Camera-type eye (tissue), 1 donor: ENCODE measurements around the gene SRPK3. TPM values are rescaled to one million over a fixed set of nuclear protein-coding genes. Genes with fewer than 3 reads are reported as not detected.

ENCODE experiments used
- total RNA-seq: library from RNA; depleted of rRNA; stranded (reverse); fragments of >200 nt; gene quantifications from one replicate; pipeline ENCODE4 v1.2.3, GENCODE V29; 2014

The SRPK3 gene
- total RNA-seq: 6.9 TPM

GRCh38 chrX:153780678-153781427 lies at the start of gene SRPK3:
SRPK3 (plus strand) TSS chrX:153781041; CDS start chrX:153781087, 46 bp downstream.

GRCh38 chrX:153763989-153764755 lies 16.7 kb upstream of the SRPK3 start, which contains the start of gene PLXNB3:
PLXNB3 (plus strand) TSS chrX:153764249; CDS start chrX:153765536, 1,287 bp downstream.

GRCh38 chrX:153794018-153794896 lies 13.4 kb downstream of the SRPK3 start, which contains the start of the genes IDH3G and SSR4:
IDH3G (minus strand) TSS chrX:153794375; CDS start chrX:153794326, 49 bp downstream.
SSR4 (plus strand) TSS chrX:153794668; CDS start chrX:153794688, 20 bp downstream.

GRCh38 chrX:153829799-153830639 lies 49.2 kb downstream of the SRPK3 start, which contains the start of gene PDZD4:
PDZD4 (minus strand) TSS chrX:153830544; CDS start chrX:153830298, 246 bp downstream.

Other genes starting within 250 kb of the SRPK3 start
- 15.9 TPM for gene CCNQ, start 181.9 kb upstream of the SRPK3 start, total RNA-seq
- gene DUSP9, start 133.8 kb upstream of the SRPK3 start, total RNA-seq: not detected
- gene PNCK, start 107.2 kb upstream of the SRPK3 start, total RNA-seq: 29.3 TPM
- gene SLC6A8, start 93.1 kb upstream of the SRPK3 start, total RNA-seq: 44.7 TPM
- gene BCAP31, start 56.7 kb upstream of the SRPK3 start, total RNA-seq: 57.0 TPM
- 13.4 TPM for gene ABCD1, start 56.2 kb upstream of the SRPK3 start, total RNA-seq
- 7.3 TPM for gene PLXNB3, start 16.8 kb upstream of the SRPK3 start, total RNA-seq
- 54.5 TPM for gene IDH3G, start 13.3 kb downstream of the SRPK3 start, total RNA-seq
- 53.0 TPM for gene SSR4, start 13.6 kb downstream of the SRPK3 start, total RNA-seq
- 44.0 TPM for gene PDZD4, start 49.5 kb downstream of the SRPK3 start, total RNA-seq
- gene L1CAM, start 105.1 kb downstream of the SRPK3 start, total RNA-seq: 57.3 TPM
- gene AVPR2, start 123.6 kb downstream of the SRPK3 start, total RNA-seq: 0.99 TPM
- gene ARHGAP4, start 145.2 kb downstream of the SRPK3 start, total RNA-seq: 37.3 TPM
- 35.3 TPM for gene NAA10, start 154.0 kb downstream of the SRPK3 start, total RNA-seq
- 10.0 TPM for gene RENBP, start 163.6 kb downstream of the SRPK3 start, total RNA-seq
- gene HCFC1, start 190.8 kb downstream of the SRPK3 start, total RNA-seq: 41.3 TPM
- 4.7 TPM for gene TMEM187, start 191.7 kb downstream of the SRPK3 start, total RNA-seq
- gene IRAK1, start 238.9 kb downstream of the SRPK3 start, total RNA-seq: 22.9 TPM